Measurements from ENCODE around the gene GRK6. TPM values are rescaled to one million over a fixed set of nuclear protein-coding genes. Genes with fewer than 3 reads are reported as not detected.

Gene GRK6
- total RNA-seq, 2 experiments from 2014 or later = 113 to 115 TPM

- Mint-ChIP-seq H3K27ac (peak overlapping the region; percentile 51), H3K9me3 (no peaks in the 10 kb centered on the region), H3K27me3 (no peaks in the 10 kb centered on the region), H3K36me3 (peaks cover 13% of the 10 kb centered on the region), H3K4me1 (peaks cover 22% of the 10 kb centered on the region), H3K4me3 (peak overlapping the region; percentile 64)
- peak; percentile 77 for DNase-seq
Observed at GRCh38 chr5:177456976-177457851, 30.7 kb downstream of the GRK6 start.

GRCh38 chr5:177457852-177458681, 31.6 kb downstream of the GRK6 start:
- no peak overlapping the region for H3K27ac Mint-ChIP-seq
- H3K27me3 Mint-ChIP-seq = no peaks in the 10 kb centered on the region
- H3K36me3 Mint-ChIP-seq = peaks cover 20% of the 10 kb centered on the region

GRCh38 chr5:177458912-177459350, 32.5 kb downstream of the GRK6 start:
- peaks cover 25% of the 10 kb centered on the region for H3K4me1 Mint-ChIP-seq
- no peaks in the 10 kb centered on the region for H3K9me3 Mint-ChIP-seq
- no peaks in the 10 kb centered on the region for H3K27me3 Mint-ChIP-seq
- H3K27ac Mint-ChIP-seq = no peak overlapping the region
- no peak for DNase-seq
- H3K4me3 Mint-ChIP-seq = no peak overlapping the region
- H3K36me3 Mint-ChIP-seq = peaks cover 27% of the 10 kb centered on the region

More at GRCh38 chr5:177457852-177458681, 31.6 kb downstream of the GRK6 start:
- H3K9me3 Mint-ChIP-seq = no peaks in the 10 kb centered on the region
- no peak for DNase-seq
- peaks cover 28% of the 10 kb centered on the region for H3K4me1 Mint-ChIP-seq
- H3K4me3 Mint-ChIP-seq = no peak overlapping the region

- Mint-ChIP-seq H3K9me3 (no peaks in the 10 kb centered on the region), H3K36me3 (peaks cover 27% of the 10 kb centered on the region), H3K27me3 (no peaks in the 10 kb centered on the region), H3K27ac (no peak overlapping the region), H3K4me3 (no peak overlapping the region), H3K4me1 (peaks cover 23% of the 10 kb centered on the region)
- DNase-seq = no peak
Observed at GRCh38 chr5:177459357-177459756, 32.9 kb downstream of the GRK6 start.

GRCh38 chr5:177459819-177460628, 33.5 kb downstream of the GRK6 start:
- H3K4me3 Mint-ChIP-seq = no peak overlapping the region
- peaks cover 23% of the 10 kb centered on the region for H3K4me1 Mint-ChIP-seq
- no peak for DNase-seq
- H3K9me3 Mint-ChIP-seq = no peaks in the 10 kb centered on the region
- H3K36me3 Mint-ChIP-seq = peaks cover 27% of the 10 kb centered on the region
- no peak overlapping the region for H3K27ac Mint-ChIP-seq
- no peaks in the 10 kb centered on the region for H3K27me3 Mint-ChIP-seq

GRCh38 chr5:177462021-177462670, 35.7 kb downstream of the GRK6 start:
- H3K36me3 Mint-ChIP-seq = peaks cover 45% of the 10 kb centered on the region
- no peaks in the 10 kb centered on the region for H3K27me3 Mint-ChIP-seq
- H3K27ac Mint-ChIP-seq = peak overlapping the region; percentile 84
- H3K9me3 Mint-ChIP-seq = peaks cover 2% of the 10 kb centered on the region
- peaks cover 21% of the 10 kb centered on the region for H3K4me1 Mint-ChIP-seq
- DNase-seq = no peak
- H3K4me3 Mint-ChIP-seq = peak overlapping the region; percentile 64

GRCh38 chr5:177465044-177465443, 38.6 kb downstream of the GRK6 start:
- Mint-ChIP-seq H3K4me3 (no peak overlapping the region), H3K36me3 (peaks cover 55% of the 10 kb centered on the region), H3K27me3 (no peaks in the 10 kb centered on the region), H3K27ac (no peak overlapping the region), H3K4me1 (peaks cover 20% of the 10 kb centered on the region), H3K9me3 (peaks cover 2% of the 10 kb centered on the region)
- DNase-seq = no peak

- Mint-ChIP-seq H3K27me3 (no peaks in the 10 kb centered on the region), H3K27ac (no peak overlapping the region), H3K9me3 (peaks cover 2% of the 10 kb centered on the region), H3K4me1 (peaks cover 31% of the 10 kb centered on the region), H3K36me3 (peaks cover 54% of the 10 kb centered on the region), H3K4me3 (no peak overlapping the region)
- DNase-seq = no peak
Observed at GRCh38 chr5:177466861-177467260, 40.4 kb downstream of the GRK6 start.

- Mint-ChIP-seq H3K27ac (no peak overlapping the region), H3K36me3 (peaks cover 53% of the 10 kb centered on the region), H3K4me1 (peaks cover 29% of the 10 kb centered on the region), H3K27me3 (no peaks in the 10 kb centered on the region), H3K4me3 (no peak overlapping the region), H3K9me3 (peaks cover 2% of the 10 kb centered on the region)
- DNase-seq = no peak
Observed at GRCh38 chr5:177467436-177467835, 41.0 kb downstream of the GRK6 start.

GRCh38 chr5:177468329-177468684, 41.8 kb downstream of the GRK6 start:
- H3K27ac Mint-ChIP-seq = no peak overlapping the region

GRCh38 chr5:177468685-177469628, 42.5 kb downstream of the GRK6 start:
- DNase-seq = no peak
- H3K36me3 Mint-ChIP-seq = peaks cover 41% of the 10 kb centered on the region
- H3K27ac Mint-ChIP-seq = no peak overlapping the region
- peak overlapping the region; percentile 18 for H3K4me3 Mint-ChIP-seq
- peaks cover 23% of the 10 kb centered on the region for H3K4me1 Mint-ChIP-seq
- H3K27me3 Mint-ChIP-seq = no peaks in the 10 kb centered on the region
- peaks cover 2% of the 10 kb centered on the region for H3K9me3 Mint-ChIP-seq

More at GRCh38 chr5:177468329-177468684, 41.8 kb downstream of the GRK6 start:
- DNase-seq = no peak
- no peaks in the 10 kb centered on the region for H3K27me3 Mint-ChIP-seq
- peaks cover 46% of the 10 kb centered on the region for H3K36me3 Mint-ChIP-seq
- H3K4me3 Mint-ChIP-seq = no peak overlapping the region
- H3K9me3 Mint-ChIP-seq = peaks cover 2% of the 10 kb centered on the region
- H3K4me1 Mint-ChIP-seq = peaks cover 21% of the 10 kb centered on the region

GRCh38 chr5:177469750-177470525, 43.5 kb downstream of the GRK6 start:
- peaks cover 41% of the 10 kb centered on the region for H3K36me3 Mint-ChIP-seq
- H3K9me3 Mint-ChIP-seq = peaks cover 2% of the 10 kb centered on the region
- peak overlapping the region; percentile 60 for H3K4me3 Mint-ChIP-seq
- peaks cover 31% of the 10 kb centered on the region for H3K4me1 Mint-ChIP-seq
- no peak for DNase-seq
- H3K27me3 Mint-ChIP-seq = no peaks in the 10 kb centered on the region
- H3K27ac Mint-ChIP-seq = peak overlapping the region; percentile 89
